Hematopoietic multipotent progenitor cell treated with erythropoietin and hydrocortisone succinate and interleukin-3 and kit ligand, for 4 days (in vitro differentiated cells): ENCODE results near the gene COPS7A.
"Not testable (repeated sequence)": the region's sequence is repeated elsewhere in the genome, so short reads cannot be mapped to it uniquely, and the experiment has no call there.

Source experiments
- DNase-seq: peaks from one replicate; pipeline ENCODE4 v3.0.0-alpha.2; 2015

The COPS7A gene

DNA sequence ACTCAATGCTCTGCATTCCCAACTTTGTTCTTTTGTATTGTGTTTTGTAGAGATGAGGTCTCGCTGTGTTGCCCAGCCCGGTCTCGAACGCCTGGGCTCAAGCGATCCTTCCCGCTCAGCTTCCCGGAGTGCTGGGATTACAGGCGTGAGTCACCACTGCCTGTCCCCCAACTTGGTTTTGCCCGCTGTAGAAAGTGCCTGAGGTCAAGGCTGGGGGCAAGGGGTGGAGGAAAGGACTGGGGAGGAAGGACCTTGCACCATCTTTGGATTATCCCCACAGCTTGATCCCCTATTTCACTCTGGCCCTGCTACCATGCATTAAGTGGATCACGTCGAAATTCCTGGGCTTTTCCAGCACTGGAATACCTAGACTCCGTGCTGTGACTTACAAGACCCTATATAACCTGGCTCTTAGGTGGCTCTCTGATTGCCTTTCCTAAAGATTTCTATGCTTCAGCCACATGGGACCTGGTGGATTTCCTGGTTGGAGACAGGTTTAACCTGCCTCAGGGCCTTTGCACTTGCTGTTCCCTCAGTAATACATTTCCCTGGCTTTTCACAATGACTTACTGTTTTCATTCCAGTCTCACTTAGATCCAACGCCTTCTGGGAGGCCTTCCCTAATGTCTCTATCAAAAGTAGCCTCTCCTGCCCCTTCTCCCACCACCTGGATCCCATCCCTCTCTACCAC is 22.6 kb upstream of the COPS7A start:
- DNase-seq = no peak

- DNase-seq = peak; percentile 61
Observed at GRCh38 chr12:6703631-6704030, 20.2 kb upstream of the COPS7A start.

DNA sequence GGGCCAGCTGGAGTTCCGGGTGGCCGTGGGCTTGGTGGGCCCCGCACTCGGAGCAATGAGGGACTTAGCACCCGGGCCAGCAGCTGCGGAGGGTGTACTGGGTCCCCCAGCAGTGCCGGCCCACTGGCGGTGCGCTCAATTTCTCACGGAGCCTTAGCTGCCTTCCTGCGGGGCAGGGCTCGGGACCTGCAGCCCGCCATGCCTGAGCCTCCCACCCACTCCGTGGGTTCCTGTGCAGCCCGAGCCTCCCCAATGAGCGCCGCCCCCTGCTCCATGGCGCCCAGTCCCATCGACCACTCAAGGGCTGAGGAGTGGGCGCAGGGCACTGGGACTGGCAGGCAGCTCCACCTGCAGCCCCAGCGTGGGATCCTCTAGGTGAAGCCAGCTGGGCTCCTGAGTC is 15.5 kb upstream of the COPS7A start:
- not testable (repeated sequence) for DNase-seq

DNA sequence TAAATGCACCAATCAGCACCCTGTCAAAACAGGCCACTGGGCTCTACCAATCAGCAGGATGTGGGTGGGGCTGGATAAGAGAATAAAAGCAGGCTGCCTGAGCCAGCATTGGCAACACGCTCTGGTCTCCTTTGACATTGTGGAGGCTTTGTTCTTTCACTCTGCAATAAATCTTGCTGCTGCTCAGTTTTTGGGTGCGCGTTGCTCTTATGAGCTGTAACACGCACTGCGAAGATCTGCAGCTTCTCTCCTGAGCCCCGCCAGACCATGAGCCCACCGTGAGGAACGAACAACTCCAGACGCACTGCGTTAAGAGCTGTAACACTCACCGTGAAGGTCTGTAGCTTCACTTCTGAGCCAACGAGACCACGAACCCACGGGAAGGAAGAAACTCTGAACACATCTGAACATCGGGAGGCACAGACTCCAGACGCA is 14.9 kb upstream of the COPS7A start:
- DNase-seq = peak; percentile 39

GRCh38 chr12:6716031-6716873 is 7.6 kb upstream of the COPS7A start:
- not testable (repeated sequence) for DNase-seq

DNA sequence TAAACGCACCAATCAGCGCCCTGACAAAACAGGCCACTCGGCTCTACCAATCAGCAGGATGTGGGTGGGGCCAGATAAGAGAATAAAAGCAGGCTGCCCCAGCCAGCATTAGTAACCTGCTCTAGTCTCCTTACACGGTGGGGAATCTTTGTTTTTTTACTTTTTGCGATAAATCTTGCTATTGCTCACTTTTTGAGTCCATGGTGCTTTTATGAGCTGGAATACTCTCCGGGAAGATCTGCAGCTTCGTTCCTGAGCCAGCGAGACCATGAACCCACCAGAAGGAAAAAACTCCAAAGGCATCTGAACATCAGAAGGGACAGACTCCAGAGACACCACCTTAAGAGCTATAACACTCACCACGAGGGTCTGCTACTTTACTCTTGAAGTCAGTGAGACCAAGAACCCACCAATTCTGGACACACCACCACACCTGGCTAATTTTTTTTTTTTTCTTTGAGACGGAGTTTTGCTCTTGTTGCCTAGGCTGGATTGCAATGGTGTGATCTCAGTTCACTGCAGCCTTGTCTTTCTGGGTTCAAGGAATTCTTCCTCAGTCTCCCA is 6.9 kb upstream of the COPS7A start:
- DNase-seq = no peak

GRCh38 chr12:6722863-6723262 is 983 bp upstream of the COPS7A start:
- DNase-seq = peak; percentile 38

DNA sequence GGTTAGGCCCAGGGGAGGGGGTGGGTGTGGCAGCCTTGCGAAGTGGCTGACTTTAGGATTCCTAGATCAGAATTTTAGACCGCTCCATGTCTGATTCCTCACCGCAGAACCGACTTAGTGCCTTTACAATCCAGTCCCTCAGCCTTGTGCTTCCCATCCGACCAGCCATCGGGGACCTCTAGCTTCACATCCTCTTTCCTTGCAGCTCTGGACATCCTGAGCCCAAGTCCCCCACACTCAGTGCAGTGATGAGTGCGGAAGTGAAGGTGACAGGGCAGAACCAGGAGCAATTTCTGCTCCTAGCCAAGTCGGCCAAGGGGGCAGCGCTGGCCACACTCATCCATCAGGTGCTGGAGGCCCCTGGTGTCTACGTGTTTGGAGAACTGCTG is 557 bp downstream of the COPS7A start:
- peak; percentile 68 for DNase-seq

DNA sequence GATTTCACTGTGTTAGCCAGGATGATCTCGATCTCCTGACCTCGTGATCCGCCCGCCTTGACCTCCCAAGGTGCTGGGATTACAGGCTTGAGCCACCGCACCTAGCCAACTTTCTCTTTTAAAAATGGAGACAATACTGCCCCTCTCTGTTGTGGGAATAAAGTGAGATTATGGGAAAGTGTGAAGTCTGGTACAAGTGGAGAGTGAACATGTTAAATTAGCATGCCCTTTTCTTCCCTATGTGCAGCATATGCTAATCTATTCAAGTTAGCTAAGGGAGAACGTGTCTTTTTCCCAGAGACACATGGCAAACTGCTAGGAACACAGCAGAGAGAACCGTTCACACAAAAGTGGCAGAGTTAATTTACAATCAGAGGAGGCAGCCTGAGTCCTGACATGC is 1.5 kb downstream of the COPS7A start:
- DNase-seq = no peak

GRCh38 chr12:6729186-6729585 is 5.3 kb downstream of the COPS7A start:
- DNase-seq = no peak

GRCh38 chr12:6730169-6730568 is 6.3 kb downstream of the COPS7A start:
- no peak for DNase-seq

GRCh38 chr12:6734506-6735387 is 10.9 kb downstream of the COPS7A start:
- no peak for DNase-seq

DNA sequence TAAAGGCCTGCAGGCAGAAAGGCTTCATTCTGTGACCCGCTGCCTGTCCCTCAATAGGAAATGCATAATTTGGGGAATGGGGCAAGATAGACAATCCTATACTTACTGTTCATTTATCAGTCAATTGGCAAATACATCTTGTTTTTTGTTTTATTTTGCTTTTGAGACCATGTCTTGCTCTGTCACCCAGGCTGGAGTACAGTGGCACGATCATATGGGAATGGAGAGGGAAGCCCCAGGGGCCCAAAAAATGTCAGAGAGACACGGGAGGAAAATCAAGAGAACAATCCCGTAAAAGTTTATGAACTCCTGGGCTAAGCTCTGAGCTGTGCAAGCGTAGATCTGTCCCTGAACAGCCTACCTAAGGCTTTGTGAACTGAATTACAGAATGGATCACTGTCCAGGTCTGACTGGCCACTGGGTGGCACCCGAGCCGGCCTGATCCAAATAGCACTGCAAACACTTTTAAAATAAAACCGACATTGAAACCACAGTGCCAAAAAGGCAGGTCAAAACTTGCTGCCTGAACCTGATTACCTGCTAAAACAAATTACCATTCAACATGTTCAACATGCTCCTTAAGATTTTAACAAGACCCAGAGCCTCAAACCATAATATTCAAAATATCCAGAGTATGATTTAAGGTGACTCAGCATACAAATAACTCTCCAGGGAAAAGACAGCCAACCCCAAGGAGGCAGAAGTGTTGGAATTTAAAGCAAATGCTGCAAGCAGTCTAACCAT is 11.8 kb downstream of the COPS7A start:
- peak; percentile 80 for DNase-seq

DNA sequence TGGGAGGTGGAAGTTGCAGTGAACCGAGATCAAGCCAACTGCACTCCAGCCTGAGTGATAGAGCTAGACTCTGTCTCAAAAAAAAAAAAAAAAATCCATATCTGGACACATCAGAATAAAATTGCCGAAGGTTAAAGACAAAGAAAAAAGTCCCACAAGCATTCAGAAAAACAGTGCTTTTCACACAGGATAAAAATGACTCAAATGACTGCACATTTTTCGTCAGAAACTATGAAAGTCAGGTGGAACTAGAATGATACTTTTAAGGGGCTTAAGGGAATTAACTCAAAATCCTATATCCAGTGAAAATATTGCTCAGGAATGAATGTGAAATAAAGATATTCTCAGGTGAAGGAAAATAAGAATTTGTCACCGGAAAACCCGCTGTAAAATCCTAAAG is 12.9 kb downstream of the COPS7A start:
- DNase-seq = no peak

DNA sequence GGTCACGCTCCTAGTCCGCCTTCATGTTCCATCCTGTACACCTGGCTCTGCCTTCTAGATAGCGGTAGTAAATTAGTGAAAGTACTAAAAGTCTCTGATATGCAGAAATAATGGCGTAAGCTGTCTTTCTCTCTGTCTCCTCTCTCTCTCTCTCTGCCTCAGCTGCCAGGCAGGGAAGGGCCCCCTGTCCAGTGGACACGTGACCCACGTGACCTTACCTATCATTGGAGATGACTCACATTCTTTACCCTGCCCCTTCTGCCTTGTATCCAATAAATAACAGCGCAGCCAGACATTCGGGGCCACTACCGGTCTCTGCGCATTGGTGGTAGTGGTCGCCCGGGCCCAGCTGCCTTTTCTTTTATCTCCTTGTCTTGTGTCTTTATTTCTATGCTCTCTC is 18.2 kb downstream of the COPS7A start:
- not testable (repeated sequence) for DNase-seq

- DNase-seq = no peak
Observed at GRCh38 chr12:6742834-6743233, 19.0 kb downstream of the COPS7A start.

GRCh38 chr12:6743300-6743699 is 19.5 kb downstream of the COPS7A start:
- DNase-seq = not testable (repeated sequence)

DNA sequence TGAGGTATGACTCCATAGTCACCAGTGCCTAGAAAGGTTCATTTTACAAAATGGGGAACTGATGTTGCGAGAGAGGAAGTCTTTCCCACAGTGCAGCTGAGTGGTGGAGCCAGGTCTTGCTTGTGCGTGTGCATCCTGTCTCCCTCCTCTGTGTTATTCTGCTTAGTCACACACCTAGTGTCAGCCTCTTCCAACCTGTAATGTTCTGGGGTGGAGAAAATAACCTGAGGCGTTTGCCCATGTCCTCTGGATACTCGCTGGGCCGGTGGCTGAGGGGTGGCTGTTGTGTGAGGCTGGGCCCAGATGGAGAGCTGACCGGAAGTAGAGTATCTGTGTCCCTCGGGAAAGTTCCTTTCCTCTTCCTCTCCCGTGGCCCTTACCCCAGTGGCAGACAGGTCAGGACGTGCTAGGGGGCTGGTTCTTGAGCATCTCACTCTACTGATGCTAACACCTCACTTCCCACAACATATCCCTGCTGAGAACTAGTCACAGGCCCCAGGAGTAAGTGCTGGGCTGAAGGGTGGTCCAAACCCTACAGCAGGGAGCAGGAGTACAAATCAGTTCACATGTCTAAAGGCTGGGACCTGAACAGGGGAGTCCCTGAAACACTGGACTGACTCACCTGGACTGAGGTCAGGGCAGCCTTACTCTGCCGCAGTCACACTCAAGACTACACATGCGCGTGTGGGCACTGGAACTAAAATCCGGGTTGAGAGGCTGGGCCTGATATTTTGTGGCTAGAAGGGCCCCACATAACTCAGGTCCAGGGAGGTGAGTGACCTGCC is 22.1 kb downstream of the COPS7A start:
- peak; percentile 85 for DNase-seq

DNA sequence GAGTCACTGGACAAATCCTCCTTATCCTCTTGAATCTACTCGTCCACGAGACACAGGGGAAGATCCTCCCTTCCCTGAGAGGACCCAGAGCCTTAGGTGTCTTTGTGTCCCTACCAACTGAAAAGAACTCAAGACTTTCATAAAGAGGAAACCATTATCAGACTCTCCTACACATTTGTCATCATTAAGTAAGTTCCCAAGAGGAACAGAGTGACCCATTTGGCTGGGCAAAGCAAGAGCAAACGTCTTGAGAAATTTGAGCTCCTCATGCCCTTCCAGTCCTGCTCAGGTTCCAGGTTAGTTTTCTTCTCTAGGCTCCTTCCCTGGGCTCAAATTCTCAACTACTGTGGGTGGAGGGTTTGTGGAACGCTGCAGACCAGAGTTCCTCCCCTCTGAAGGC is 23.4 kb downstream of the COPS7A start:
- DNase-seq = no peak

DNA sequence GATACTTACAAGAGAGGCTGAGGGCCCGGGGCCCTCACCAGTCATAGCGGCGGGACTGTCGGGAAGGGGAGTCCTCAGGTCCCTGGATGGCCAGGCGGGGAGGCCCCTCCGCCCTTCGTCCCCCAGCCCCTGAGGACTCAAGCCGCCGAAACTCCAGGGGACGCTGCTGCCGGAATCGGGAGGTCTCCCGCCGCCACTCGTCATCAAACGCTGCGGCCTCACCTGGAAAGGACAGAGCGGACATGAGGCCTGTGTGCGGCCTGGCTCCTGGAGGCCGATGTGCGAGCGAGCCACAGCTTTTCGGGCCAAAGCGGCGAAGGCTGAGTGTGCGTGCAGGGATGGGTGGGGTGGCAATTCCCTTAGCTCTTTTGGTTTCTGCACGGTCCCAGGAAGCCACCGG is 24.9 kb downstream of the COPS7A start:
- DNase-seq = no peak

- no peak for DNase-seq
Observed at GRCh38 chr12:6750506-6750905, 26.7 kb downstream of the COPS7A start.
